CD4-positive, alpha-beta T cell treated with Interleukin-6 for 4 hours (primary cell): ENCODE data around the gene TMTC2.

Experiments used
- DNase-seq: peaks from one replicate; pipeline ENCODE4 v3.0.0-alpha.2; 2020; ENCODE audit warnings: mixed read lengths

Gene TMTC2

DNA sequence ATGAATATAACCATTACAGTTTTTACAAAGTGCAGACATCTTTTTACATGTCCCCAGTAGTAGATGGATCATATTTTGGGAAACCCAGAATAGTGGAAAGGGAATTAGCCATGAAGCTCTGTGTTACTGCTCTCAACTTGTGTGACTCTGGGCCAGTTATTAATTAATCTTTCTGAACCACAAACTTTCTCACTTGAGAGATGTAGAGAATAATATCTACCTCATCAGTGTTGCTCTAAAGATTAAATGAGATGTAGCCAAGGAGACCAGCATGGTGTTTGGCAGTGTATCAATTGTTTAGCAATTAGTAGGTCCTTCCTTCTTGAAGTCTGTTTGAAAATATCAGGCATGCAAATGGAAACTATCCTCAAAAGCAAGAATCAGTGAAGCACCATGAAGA lies 169.2 kb downstream of the TMTC2 start:
- no peak for DNase-seq

DNA sequence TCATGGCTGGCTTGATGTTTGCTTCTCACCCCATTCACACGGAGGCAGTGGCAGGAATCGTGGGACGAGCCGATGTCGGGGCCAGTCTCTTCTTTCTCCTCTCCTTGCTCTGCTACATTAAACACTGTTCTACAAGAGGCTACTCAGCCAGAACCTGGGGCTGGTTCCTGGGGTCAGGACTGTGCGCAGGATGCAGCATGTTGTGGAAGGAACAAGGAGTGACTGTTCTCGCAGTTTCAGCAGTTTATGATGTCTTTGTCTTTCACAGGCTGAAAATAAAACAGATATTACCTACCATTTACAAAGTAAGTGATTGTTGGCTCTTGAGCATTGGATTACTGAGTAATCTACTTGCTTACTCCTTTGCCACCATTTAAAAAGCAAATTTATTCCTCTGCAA lies 170.6 kb downstream of the TMTC2 start:
- no peak for DNase-seq

DNA sequence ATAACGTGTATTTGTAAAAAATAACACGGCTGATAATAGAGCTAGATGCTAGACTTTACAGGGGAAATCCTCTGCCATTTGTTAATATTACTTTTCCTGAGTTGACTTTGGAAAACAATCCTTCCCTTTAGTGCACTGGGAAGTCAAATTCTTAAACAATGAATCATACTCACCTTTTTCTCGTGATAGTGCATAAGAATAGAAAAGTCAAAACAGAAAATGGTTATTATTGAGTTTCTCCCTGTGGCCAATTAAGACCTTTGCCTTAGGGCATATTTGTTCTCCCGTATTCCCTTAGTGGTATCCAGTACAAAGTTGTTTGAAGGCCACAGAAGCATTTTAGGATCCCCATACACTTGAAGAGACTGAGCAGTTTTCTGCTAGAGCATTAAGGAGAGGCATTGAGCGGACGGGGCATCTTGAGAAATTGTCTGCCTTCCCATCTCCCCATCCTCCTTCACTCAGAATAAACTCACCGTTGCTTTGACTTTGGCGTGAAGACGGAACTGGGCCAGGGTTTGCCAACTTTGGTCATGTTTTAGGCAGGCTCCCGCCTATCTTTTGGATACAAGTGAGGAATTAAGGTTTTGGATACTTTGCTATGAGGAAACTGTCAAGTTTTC lies 171.3 kb downstream of the TMTC2 start:
- DNase-seq, result no peak

DNA sequence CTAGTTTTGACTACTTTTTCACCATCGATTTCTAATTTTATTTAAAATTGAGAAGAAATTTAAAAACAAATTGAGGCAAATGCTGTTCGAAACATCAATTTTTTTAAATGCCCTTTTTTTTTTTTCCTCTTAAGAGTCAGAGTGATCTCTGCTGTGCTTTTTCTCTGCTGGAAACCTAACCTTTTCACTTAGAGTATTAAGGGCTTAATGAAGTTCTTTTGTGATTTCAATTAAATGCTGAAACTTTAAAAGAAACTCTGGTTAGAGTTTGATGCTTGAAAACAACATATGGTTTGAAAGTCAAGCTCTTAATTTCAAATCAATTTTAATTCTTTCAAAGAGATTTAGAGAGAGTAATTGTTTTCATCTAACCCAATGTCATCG lies 171.8 kb downstream of the TMTC2 start:
- DNase-seq, result no peak

DNA sequence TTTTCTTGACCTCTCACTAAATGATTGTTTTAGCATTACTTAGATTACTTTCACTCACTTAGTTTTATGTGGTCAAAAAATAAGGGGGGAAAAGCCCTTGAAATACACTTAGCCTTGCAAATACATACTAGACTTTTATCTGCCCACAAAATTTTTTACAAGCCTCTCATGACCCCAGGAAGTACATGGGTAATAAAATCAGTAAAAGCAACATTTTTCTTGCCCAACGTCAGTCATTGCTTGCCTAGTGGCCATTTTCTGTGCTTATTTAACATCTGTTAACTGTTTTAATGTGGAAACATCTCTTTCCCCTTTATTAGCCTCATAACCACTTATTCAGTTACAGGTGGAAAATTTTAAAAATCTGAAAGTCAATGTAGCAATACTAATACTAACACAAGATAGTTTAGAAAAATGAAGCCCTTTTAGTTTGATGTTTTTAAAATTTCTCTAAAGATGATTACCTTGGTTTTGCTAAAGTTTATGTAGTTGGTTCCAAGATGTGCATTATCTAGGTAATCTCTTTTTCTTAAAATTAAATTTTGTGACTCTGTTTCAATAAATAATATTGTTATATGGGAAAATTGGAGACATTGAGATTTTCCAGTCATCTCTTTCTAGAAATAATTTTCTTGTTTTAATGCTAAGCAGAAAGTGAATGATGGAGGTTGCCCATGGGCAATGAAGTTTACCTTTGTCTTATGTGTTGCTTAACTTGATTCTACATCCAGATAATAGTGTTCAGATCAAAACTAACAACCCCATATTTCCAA lies 175.5 kb downstream of the TMTC2 start:
- DNase-seq, result no peak

DNA sequence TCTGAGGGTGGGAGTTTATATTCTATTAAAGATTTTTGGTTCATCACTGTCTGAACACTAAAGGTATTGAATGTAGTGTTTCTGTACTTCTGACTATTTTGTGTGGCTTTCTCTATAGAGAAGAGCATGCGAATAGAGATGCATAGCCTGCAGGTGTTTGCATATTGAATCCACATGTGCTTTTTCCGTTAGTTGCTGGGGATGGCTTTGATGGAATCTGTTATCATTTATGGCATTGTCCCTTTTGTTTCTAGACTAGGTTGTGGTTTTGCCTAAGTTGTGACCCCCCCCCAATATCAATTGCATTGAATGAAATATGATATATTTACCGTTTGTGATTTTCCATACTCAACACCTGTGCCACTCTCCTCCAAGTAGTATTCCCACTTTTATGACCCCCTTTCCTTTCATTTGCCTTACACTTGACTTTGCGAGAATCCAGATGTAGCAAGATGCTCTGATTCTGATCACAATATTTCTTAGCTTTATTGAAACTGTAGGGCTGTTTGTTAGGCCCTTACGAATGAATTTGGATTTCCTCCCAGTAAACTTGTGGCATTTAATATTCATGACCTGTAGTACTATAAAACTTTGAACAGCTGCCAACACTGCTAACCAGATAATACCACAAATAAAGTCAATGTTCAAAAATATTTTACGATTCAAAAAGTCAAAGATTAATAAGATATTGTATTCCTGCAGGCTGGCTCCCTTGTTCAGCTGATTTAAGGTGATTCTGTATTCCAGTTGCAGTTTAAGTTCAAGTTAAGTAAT lies 176.4 kb downstream of the TMTC2 start:
- no peak for DNase-seq

DNA sequence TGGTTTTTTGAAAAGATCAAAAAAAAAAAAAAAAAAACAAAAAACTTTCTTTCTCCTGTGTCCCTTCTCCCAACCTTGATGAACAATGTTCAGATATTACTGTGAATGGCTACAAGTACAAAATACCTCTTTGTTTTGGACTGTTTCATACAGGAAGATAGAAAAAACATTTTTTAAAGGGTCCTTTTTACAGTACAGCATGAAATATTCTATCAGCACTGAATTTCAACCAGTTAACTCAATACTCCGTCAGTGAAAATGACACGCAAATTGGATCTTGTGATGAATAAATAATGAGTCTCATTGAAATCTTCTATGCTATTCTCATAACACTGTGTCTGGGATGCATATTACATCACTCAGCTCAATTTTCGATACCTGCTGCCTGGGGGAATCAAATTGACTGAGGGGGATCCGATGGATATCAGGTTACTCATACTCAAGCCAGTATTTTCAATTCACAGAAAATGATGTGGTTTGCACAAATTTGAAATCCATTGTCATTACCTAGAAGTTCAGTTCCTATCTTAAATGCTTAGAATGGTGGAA lies 179.6 kb downstream of the TMTC2 start:
- no peak for DNase-seq

DNA sequence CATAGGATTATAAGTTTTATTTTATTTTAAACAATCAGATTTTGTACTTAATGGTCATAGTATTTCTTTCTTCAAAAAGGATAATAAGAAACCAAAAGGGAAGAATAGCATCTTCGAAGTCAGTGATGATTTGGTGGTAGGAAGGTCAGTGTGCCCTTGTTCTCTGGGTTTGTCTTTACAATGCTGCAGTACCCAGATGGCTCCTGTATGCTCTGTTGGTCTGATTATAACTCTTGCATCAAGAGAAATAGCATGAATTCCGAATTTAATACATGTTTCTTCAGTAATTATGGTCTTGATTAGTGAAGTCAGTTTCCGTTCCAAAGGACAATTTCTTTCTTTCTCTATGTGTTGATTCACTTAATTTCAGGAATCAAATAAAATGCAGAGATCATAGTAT lies 180.2 kb downstream of the TMTC2 start:
- no peak for DNase-seq

DNA sequence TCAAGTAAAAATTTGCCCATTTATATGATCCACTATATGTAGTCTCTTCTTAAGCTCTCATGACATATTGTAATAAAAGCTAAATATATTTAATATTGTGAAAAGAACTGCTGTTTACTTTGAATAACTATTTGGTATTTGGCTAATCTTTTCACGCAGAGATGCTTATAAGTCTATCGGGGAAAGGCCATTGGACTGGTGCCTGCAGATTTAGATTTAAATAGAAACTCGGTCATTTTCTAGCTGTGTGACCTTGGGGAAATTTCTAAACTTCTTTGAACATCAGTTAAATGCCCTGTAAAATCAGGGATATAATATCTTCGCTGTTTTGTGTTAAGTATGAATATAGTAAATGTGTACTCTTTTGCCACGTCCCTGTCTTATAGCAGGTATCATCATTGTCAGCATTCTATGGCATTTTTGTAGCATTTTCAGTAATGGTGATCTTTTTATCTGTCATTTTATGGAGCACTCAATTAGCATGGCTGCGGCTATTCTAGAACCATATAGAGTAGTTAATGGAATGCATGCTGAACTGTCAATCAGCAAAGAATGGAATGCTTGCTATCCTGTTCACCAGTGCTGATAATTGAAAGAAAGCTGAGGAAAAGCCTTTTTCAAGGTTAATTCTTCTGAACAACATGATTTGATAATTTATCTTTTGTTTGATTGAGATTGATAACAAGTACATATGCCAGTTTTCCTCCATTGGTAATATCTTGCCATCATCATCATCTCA lies 181.2 kb downstream of the TMTC2 start:
- no peak for DNase-seq

DNA sequence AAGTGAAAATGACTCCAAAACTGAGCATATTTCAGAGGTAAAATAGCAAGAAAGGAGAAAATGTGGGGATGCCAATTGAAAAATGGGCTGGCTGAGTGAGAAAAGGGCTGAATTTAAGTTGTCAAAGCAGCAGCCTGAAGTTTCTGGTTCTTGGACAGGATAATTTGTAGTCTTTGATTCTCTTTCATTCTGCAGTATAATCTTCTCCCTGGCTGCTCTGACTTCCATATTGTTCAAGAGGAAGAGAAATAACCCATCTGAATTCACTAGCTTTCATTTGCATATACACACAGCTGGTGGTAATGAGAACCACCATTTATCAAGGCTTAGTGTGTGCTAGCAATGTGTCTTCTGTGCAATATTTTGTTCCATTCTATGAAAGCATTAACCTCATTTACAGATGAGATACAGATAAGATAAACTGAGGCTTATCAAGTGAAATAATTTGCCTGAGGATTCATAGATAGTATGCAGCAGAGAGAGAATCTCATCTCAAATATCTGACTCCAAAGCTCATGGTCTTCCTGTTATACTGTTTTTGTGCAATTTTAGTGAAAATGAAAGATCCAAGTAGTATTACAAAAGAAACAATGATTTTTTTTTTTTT lies 184.2 kb downstream of the TMTC2 start:
- DNase-seq, result no peak

DNA sequence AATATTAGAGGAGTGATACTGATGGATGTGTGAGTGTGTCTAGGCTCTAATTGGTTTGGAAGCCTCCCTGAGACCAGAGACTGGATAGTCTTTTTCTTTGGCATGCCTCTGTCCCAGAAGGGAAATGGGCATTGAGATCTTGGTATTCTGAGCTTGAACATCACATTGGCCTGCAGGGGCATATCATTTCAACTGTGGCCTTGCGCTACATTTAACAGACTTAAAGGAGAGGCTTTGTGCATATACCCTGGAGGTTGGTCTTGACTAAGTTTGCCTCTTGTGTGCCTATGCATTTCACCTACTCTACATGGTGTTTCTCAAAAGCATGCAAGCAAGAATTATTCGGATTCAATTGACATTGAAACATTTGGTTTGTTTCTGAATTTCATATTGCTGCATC lies 185.4 kb downstream of the TMTC2 start:
- no peak for DNase-seq

DNA sequence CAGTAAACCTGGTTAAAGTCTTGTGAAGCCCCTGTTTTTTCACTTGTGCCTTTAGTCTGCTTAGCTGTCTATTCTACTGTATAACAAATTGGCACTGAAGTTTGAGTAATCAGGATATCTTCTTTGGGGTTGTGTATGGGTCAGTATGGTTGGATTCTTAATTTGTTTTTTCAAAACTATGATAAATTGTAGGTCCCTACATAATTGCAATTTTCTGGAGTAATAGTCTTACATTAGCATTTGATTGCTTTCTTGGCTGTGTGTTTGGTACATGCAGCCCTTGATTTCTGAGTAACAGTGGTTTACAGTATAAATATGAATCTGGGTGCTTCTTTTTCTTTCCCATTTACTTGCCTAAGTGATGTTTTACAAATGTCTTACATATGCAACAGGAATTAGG lies 186.6 kb downstream of the TMTC2 start:
- DNase-seq, result no peak

DNA sequence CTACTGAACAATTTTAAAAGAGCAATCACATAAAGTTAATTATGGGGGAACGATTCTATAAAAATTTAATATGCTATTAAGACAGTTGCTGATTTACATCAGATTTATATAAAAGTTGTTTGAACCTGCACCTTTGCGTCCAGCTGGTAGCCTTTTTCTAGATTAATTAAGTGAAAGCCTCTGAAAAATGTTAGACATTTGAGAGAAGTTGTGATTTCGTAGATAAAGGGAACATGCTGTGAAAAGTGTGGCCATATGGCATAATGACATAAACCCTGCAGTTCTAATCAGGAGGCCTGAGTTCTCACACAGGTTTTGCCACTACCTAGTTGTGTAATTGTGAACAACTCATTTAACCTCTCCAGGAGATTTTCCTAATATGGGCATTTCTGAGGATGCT lies 187.2 kb downstream of the TMTC2 start:
- no peak for DNase-seq

DNA sequence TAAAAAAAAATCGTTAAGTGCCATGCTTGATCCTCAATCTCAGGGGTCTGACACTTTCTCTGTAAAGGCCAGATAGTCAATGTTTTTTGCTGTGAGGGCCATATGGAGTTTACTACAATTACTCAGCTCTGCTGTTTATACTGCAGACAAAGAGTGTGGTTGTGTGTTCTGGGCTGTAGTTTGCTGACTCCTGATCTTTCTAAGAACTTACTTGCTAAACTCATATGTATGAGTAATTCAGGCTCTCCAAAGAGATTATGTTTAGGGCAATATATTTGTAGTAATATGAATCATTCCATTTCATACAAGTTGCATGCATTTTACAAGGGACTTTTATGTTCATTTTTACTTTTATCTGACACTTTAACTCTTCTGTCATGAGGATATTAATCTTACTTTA lies 188.2 kb downstream of the TMTC2 start:
- no peak for DNase-seq

DNA sequence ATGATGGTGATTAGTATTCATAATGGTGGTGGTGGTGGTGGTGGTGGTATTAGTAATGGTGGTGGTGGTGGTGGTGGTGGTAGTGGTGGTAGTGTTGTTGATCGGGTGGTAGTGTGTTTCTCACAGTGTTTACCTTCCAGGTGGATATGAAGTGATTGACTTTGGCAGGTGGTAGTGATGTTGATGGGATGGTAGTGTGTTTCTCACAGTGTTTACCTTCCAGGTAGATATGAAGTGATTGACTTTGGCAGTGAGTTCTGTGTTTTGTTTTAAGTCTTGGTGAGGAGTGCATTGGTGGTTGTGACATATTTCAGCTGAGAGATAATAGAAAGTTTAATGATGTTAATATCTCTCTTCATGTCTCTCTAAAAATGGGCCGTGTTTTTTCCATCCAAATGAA lies 189.4 kb downstream of the TMTC2 start:
- no peak for DNase-seq

DNA sequence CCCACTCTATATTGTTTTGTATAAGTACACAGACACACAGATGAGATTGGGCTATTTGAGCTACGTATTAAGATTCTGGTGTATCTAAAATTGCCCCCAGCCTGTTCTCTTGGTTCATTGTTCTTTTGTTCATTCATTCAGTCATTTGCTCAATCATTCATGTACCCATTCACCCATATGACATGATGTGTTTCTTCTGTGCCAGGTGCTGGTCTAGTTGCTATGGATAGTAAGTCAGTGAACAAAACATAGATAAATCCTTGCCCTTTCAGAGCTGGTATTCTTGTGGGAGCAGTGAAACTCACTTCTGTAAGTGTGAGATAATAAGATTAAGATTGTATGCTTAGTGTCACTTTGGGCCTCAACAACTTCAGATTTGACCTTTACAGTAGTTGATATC lies 191.3 kb downstream of the TMTC2 start:
- no peak for DNase-seq

DNA sequence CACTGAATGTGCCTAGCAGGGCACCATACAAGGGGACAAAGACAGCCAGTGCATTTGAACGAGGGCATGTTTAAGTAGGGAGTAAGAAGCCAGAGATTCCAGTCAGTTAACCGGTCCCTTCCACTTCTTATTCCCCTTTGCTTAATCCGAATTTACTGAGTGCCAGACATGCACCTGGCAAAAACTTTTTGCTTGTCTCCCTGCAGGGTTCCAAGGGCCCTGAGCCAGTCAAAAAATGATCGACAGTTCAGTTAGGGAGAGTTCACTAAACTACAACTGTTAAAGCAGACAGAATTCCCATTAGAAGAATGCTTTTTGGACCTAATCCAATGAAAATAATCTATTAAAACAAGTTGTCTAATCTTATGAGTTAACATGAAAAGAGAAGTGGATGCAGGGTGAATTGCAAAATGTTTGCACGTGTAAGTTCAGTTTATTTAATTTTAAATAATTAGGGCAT lies 193.8 kb downstream of the TMTC2 start:
- DNase-seq, result no peak

DNA sequence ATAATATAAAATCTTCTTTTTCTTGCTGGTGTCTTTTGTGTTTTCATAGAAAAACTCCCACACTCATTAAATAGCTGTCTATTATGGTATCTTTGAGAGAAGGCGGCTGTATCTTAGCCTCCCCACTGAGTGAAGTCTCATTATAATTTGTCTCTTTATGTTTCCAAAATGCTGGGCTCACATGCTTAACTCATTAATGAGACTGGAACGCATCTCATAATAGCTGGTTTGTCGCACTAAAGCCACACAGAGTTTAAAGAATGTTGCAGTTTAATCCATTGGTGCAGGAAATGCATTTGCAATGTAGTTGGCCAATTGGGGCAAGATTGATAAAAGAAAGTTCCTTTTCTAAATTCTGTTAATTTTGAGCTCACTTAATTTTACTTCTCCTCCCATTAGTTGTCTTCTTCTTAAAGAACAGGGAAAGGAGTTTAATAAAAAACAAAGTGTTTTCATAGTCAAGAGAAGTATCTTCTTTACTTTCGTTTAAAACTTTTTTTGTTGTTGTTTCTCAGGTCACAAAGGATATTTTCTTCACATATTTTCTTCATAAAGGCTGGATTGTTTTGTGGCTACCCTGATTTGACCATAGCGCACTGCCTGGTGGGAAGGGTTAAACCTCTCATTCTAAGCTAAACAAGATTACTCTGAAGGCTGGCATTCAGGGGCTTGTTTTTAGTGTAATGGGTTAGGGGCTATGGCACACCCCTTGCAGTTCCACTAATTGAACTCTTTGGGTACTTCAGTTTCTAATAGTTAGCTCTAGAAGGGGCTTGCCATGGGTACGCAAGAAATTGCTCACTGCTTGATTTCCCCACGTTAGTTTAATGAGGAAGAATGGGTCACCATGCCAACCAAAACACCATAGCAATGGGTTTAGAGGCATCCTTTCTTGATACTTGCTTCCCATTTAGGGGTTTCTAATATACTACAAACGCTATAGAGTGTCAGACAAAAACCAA lies 197.0 kb downstream of the TMTC2 start:
- no peak for DNase-seq

DNA sequence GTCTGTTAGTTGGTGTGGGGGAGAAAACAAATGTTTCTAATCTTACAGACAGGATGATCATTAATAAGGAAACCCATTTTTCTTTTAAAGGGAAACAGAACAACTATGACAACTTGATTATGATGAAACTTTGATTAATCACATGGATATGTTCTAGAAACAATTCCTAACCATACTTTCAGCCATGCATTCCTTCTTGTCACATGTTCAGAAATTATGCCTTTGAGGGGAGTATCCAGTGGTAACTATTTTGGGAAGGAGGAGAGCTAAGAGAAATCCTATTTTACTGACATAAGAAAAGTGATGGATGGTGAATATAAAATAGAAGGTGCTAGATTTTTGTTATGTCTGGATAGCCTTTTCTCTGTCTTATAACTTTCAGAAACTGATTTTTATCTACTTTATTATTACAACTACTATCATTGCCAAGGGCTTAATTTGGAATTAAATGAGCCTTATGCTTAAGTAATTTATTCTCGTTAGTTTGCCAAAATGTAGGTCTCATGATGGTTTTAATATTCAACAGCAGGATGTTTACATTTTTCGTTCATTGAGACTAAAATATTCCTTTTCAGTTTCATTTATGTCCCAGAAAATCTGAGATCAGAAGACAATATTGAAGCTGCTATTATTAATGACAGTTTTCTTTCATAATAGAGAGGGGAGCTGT lies 200.1 kb downstream of the TMTC2 start:
- no peak for DNase-seq

DNA sequence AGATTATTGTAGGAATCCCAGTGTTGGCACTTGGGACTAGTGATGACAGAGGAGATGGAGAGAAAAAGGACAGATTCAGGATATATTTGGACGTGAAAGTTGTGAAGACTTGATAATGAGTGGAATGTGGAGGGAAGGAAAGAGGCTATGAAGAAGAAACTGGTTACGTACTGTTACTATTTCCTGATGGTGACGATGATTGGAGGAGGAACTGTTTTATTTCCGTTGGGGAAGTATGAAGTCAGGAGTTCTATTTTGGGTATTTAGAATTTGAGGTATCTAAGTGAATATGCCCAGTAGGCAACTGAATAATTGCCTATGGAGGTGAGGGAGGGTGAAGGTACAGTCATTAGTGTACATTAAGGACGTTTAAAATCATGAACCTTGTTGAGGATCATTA lies 207.2 kb downstream of the TMTC2 start:
- no peak for DNase-seq

DNA sequence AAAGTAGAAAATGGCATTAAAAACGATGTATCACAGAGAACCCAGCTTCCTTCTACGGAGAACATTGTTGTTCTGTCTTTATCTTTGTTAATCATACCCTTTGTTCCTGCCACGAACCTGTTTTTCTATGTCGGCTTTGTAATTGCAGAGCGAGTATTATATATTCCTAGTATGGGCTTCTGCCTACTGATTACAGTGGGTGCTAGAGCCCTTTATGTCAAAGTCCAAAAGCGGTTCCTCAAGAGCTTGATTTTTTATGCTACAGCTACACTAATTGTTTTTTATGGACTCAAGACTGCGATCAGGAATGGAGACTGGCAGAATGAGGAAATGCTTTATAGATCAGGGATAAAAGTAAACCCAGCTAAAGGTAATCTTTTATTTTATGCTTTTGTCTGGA lies 209.6 kb downstream of the TMTC2 start:
- no peak for DNase-seq
